ENCODE measurements around the gene LRCH1. TPM values are rescaled to one million over a fixed set of nuclear protein-coding genes. Genes with fewer than 3 reads are reported as not detected.

The LRCH1 gene
- total and polyA plus RNA-seq, 2 of the 13 experiments (the other 11 are each of a cell fraction or from before 2014, with no cell fraction given), result 4.1 to 12.6 TPM

GRCh38 chr13:46796515-46797474 is 243.8 kb downstream of the LRCH1 start, which contains the start of gene ESD (continued):
- TF ChIP-seq, protein P1, sequence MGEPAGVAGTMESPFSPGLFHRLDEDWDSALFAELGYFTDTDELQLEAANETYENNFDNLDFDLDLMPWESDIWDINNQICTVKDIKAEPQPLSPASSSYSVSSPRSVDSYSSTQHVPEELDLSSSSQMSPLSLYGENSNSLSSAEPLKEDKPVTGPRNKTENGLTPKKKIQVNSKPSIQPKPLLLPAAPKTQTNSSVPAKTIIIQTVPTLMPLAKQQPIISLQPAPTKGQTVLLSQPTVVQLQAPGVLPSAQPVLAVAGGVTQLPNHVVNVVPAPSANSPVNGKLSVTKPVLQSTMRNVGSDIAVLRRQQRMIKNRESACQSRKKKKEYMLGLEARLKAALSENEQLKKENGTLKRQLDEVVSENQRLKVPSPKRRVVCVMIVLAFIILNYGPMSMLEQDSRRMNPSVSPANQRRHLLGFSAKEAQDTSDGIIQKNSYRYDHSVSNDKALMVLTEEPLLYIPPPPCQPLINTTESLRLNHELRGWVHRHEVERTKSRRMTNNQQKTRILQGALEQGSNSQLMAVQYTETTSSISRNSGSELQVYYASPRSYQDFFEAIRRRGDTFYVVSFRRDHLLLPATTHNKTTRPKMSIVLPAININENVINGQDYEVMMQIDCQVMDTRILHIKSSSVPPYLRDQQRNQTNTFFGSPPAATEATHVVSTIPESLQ (CRISPR knock-in tag; conservative IDR thresholded peaks at IDR 0.05), result 0 out of 2 replicates have a peak, but pooled peaks have one; percentile 47
- TF ChIP-seq SRY (CRISPR knock-in tag; IDR thresholded peaks at IDR 0.05) (peak; percentile 4; the same call in 1 of the 2 replicates), GATAD1 (CRISPR knock-in tag; IDR thresholded peaks at IDR 0.05) (peak; percentile 52; the same call in 1 of the 2 replicates), ZNF589 (CRISPR knock-in tag; conservative IDR thresholded peaks at IDR 0.05) (peak; percentile 64; the same call in 1 of the 2 replicates), HMGXB4 (CRISPR knock-in tag; IDR thresholded peaks at IDR 0.05; ENCODE audit: borderline replicate concordance in 1 of 2, low read depth in 1 of 2) (peak; percentile 80 to 90), SIX4 (CRISPR knock-in tag; IDR thresholded peaks at IDR 0.05) (0 out of 2 replicates have a peak, but pooled peaks have one; percentile 7), TIGD3 (CRISPR knock-in tag; IDR thresholded peaks at IDR 0.05; ENCODE audit: borderline replicate concordance) (no peak), ZNF225 (CRISPR knock-in tag; IDR thresholded peaks at IDR 0.05) (peak; percentile 85; the same call in 1 of the 2 replicates), ZNF34 (CRISPR knock-in tag; IDR thresholded peaks at IDR 0.05; ENCODE audit: borderline replicate concordance) (no peak), DMAP1 (CRISPR knock-in tag; IDR thresholded peaks at IDR 0.05) (peak; percentile 96), HDAC2 (CRISPR knock-in tag; IDR thresholded peaks at IDR 0.05) (0 out of 2 replicates have a peak, but pooled peaks have one; percentile 24), REL (CRISPR knock-in tag; conservative IDR thresholded peaks at IDR 0.05) (no peak), TEAD3 (CRISPR knock-in tag; optimal IDR thresholded peaks at IDR 0.05; ENCODE audit: borderline replicate concordance) (peak; percentile 22), EHMT2 (IDR thresholded peaks at IDR 0.05; ENCODE audit: borderline replicate concordance, low read depth, low read length) (no peak), SAP130 (CRISPR knock-in tag; IDR thresholded peaks at IDR 0.05; ENCODE audit: low read depth) (peak; percentile 56), ZNF335 (CRISPR knock-in tag; IDR thresholded peaks at IDR 0.05) (peak; percentile 88), GTF3A (CRISPR knock-in tag; conservative IDR thresholded peaks at IDR 0.05) (no peak), ZNF230 (CRISPR knock-in tag; IDR thresholded peaks at IDR 0.05) (no peak), GABPB1 (CRISPR knock-in tag; IDR thresholded peaks at IDR 0.05) (peak; percentile 76), NONO (IDR thresholded peaks at IDR 0.05) (no peak), NONO (CRISPR knock-in tag; conservative IDR thresholded peaks at IDR 0.05) (peak; percentile 58), JARID2 (CRISPR knock-in tag; IDR thresholded peaks at IDR 0.05; ENCODE audit: insufficient replicate concordance) (no peak), MTF2 (CRISPR knock-in tag; IDR thresholded peaks at IDR 0.05; ENCODE audit: borderline replicate concordance) (no peak), ZSCAN12 (CRISPR knock-in tag; IDR thresholded peaks at IDR 0.05) (peak; percentile 78; the same call in 1 of the 2 replicates), NCOA5 (CRISPR knock-in tag; IDR thresholded peaks at IDR 0.05) (no peak), SSRP1 (CRISPR knock-in tag; IDR thresholded peaks at IDR 0.05) (no peak)

Data from HepG2 (cell line).